Activated naive CD4-positive, alpha-beta T cell (primary cell): Measurements from ENCODE around the gene PTTG1.

Source experiments
- DNase-seq, 4 experiments: peaks; one replicate each; lab custom pipeline; 2025; lab: John Stamatoyannopoulos, UW

PTTG1 gene

GRCh38 chr5:160472482-160472881 lies 50.8 kb downstream of the PTTG1 start:
- no peak for DNase-seq

DNA sequence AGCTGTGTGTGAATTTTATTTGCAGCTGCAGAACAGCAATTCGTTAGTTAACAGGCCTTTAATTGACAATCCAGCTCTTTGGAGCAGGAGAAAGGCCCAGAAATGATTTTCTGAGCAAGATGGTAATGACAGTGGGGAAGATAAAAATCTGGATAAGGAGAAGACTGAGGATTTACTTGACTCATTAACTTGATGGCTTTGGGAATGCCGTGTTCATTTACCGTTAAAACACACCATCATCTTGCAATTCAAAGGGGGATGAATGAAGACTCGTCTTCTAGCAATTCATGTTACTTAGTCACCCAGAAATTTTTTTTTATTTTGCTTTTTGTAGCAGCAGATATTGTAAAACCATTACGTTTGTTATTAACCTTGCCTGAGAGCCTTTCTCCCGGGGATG lies 52.0 kb downstream of the PTTG1 start:
- no peak for DNase-seq

GRCh38 chr5:160474084-160474483 lies 52.4 kb downstream of the PTTG1 start:
- no peak for DNase-seq

- DNase-seq = no peak
These were observed 54.3 kb downstream of the PTTG1 start for GRCh38 chr5:160475864-160476438.

DNA sequence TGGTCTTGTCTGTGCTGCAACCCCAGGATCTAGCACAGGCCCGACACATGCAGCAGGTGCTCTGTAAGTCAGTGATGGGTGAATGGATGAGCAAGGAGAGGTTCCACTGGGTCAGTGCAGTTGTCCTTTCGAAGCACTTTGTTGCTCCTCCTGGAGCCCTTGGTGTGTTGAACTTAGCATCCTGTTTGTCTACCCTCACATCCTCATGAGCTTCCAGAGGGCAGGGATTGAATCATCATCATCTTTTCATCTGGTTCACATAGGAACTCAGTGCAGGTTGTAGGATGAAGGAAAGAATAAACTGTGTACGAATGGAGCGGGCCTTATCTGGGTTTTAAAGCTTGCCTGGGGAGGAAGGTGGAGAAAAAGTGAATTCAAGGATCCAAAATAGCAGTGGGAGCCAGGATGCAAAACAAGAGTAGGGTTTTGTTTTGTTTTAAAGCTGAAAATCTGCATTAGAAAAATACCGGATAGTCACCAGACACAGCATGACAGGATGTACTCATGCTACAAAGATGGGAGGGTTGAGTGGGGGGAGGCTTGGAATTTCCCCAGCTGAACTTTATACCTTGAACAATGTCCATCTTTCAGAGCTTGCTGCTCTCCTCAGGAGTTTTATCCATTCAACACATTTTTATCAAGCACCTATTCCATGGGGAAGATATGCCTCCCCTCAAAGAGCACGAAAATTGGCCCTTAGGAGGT lies 55.8 kb downstream of the PTTG1 start:
- DNase-seq = no peak

DNA sequence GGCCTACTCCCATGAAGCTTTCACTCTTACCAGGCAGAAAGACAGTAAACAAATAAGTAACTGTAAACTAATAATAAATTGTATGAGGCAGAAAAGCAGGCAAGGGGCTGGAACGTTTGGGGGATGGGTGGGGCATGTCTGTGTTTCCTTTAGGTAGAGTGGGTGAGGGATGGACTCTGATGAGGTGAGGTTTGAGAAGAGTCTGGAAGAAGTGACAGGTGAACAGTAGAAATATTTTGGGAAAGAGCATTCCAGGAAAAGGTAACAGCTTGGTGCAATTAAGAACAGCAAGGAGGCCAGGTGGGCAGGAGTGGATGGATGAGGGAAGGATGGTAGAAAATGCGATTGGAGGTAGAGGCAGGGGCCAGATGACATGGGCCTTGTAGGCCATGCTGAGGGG lies 56.5 kb downstream of the PTTG1 start:
- no peak for DNase-seq
